PC-3 (cell line): ENCODE results near the gene C11orf21. TPM values are rescaled to one million over a fixed set of nuclear protein-coding genes. Genes with fewer than 3 reads are reported as not detected.

ENCODE experiments used
- ATAC-seq: fragments of 200-7000 bp; cut with Tn5 transposase; 2 replicates; pipeline ENCODE4 v1.9.1; 2020; ENCODE audit warnings: mild to moderate bottlenecking, moderate library complexity
- BruUV-seq: library from RNA; stranded (reverse); fragments of 400-500 nt; replicated peaks from 2 replicates; lab custom pipeline; 2021; lab: Mats Ljungman, UMichigan
- CTCF ChIA-PET: fragments of 300-600 bp; sonication (Branson Sonifier 250); formaldehyde crosslinking; loops from one replicate; lab custom pipeline; 2022; ENCODE audit warnings: antibody characterized with exemption; lab: Charles Lee
- POLR2A ChIA-PET: fragments of 300-600 bp; sonication (Branson Sonifier 250); formaldehyde crosslinking; loops from one replicate; lab custom pipeline; 2022; ENCODE audit warnings: antibody characterized with exemption; ENCODE audit not compliant: unreplicated experiment; lab: Charles Lee
- DNase-seq: peaks from one replicate; pipeline ENCODE4 v3.0.0-alpha.2; 2015
- H2AFZ ChIP-seq: fragments of 300-600 bp; sonication (generic); 2 replicates; pipeline ENCODE4 v1.6.0; 2016; ENCODE audit warnings: antibody characterized with exemption, low read length
- H3F3A ChIP-seq: fragments of 300-600 bp; sonication (generic); one replicate; pipeline ENCODE4 v1.6.0; 2017; ENCODE audit warnings: antibody characterized with exemption, low read length, control low read depth, mild to moderate bottlenecking; ENCODE audit not compliant: unreplicated experiment
- H3K27ac ChIP-seq: fragments of 300-600 bp; sonication (generic); 2 replicates; pipeline ENCODE4 v1.5.1; 2016; ENCODE audit warnings: mild to moderate bottlenecking, low read length
- H3K27me3 ChIP-seq: fragments of 300-600 bp; sonication (generic); 2 replicates; pipeline ENCODE4 v1.6.1; 2016; ENCODE audit warnings: low read length, mixed read lengths
- H3K36me3 ChIP-seq: fragments of 300-600 bp; sonication (generic); 2 replicates; pipeline ENCODE4 v1.6.1; 2016; ENCODE audit warnings: low read depth, mixed run types, low read length, mixed read lengths
- H3K4me1 ChIP-seq: fragments of 300-600 bp; sonication (generic); 2 replicates; pipeline ENCODE4 v1.5.1; 2016; ENCODE audit warnings: low read length; ENCODE audit not compliant: insufficient read depth
- H3K4me2 ChIP-seq: fragments of 300-600 bp; sonication (generic); 2 replicates; pipeline ENCODE4 v1.6.0; 2016; ENCODE audit warnings: low read length
- H3K4me3 ChIP-seq: fragments of 300-600 bp; sonication (generic); 2 replicates; pipeline ENCODE4 v1.5.1; 2016; ENCODE audit warnings: mild to moderate bottlenecking, low read length, mixed read lengths
- H3K79me2 ChIP-seq: fragments of 300-600 bp; sonication (generic); 2 replicates; pipeline ENCODE4 v1.6.1; 2017; ENCODE audit warnings: low read length, mixed read lengths
- H3K9ac ChIP-seq: fragments of 300-600 bp; sonication (generic); 2 replicates; pipeline ENCODE4 v1.6.0; 2016; ENCODE audit warnings: mild to moderate bottlenecking, low read length
- H3K9me2 ChIP-seq: fragments of 300-600 bp; sonication (generic); replicated peaks from 2 replicates; pipeline ENCODE4 v1.6.1; 2016; ENCODE audit warnings: mixed run types, low read length, mixed read lengths
- H3K9me3 ChIP-seq: fragments of 300-600 bp; sonication (generic); 2 replicates; pipeline ENCODE4 v1.6.1; 2016; ENCODE audit warnings: low read length, mixed read lengths
- H4K20me1 ChIP-seq: fragments of 300-600 bp; sonication (generic); 2 replicates; pipeline ENCODE4 v1.6.1; 2016; ENCODE audit warnings: low read length, mixed read lengths
- EZH2 ChIP-seq: fragments of 300-600 bp; sonication (generic); IDR thresholded peaks from one replicate; pipeline ENCODE4 v1.6.1; 2017; ENCODE audit warnings: antibody characterized with exemption, mild to moderate bottlenecking, low read length; ENCODE audit not compliant: unreplicated experiment
- EZH2phosphoT487 ChIP-seq: fragments of 300-600 bp; sonication (generic); IDR thresholded peaks from 2 replicates; pipeline ENCODE4 v1.6.1; 2018; ENCODE audit warnings: mild to moderate bottlenecking, antibody characterized with exemption, low read length, borderline replicate concordance
- intact Hi-C: fragments of 100-400 bp; cut with micrococcal nuclease; formaldehyde crosslinking; loops from 2 replicates; pipeline ENCODE4 v1.9.0; 2023
- total RNA-seq: library from RNA; depleted of rRNA; stranded (reverse); fragments of >200 nt; gene quantifications from 2 replicates; pipeline ENCODE4 v1.2.3, GENCODE V29; 2014
- TF ChIP-seq, protein P1 (sequence below): fragments of 300-600 bp; sonication (generic); conservative IDR thresholded peaks from 2 replicates; pipeline ENCODE4 v1.5.1; 2017; ENCODE audit warnings: antibody characterized with exemption, low read depth, mild to moderate bottlenecking, low read length

The C11orf21 gene
- total RNA-seq, 1 experiment from 2014 or later: not detected

DNA sequence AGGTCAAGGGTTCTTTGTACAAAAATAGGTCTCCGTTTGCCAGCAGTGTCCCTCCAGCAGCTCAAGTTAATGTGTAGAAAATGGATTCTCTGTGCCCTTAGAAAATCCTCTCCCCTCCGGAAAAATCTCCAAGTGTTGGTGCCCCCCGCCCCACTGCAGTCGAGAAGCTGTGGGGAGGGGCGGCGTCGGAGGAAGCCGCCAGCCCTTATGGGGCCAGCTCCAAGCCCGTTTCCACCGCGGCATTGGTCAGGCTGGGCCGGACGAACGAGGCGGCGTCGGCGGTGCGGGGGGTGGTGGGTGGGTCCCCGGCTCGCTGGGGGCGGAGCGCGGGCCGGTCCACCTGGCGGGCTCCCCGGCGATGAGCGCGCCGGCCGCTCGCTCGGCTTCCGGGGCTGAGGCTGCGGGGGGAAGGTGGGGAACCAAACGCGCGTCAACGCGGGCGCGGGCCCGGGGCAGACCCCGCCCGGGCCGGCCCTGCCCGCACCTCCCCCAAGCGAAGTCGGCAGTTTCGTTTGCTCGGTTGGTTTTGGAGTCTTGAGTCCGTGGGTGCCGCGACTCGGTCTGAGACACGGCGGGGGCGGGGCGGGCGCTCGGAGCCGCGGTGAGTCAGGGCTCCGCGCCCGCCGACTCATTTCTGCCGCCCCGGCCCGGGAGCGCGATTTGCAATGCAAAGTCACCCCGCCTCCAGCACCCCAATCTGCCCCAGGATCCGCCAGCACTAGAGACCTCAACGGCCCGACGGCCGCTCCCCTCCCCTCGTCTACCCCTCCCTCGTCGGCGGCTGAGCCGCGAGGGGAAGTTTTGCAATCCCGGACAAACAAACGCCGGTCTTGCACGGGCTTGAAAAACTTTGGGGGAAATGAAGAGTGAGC, 32.8 kb downstream of the C11orf21 start:
- no peak for TF ChIP-seq EZH2phosphoT487
- TF ChIP-seq, protein P1, sequence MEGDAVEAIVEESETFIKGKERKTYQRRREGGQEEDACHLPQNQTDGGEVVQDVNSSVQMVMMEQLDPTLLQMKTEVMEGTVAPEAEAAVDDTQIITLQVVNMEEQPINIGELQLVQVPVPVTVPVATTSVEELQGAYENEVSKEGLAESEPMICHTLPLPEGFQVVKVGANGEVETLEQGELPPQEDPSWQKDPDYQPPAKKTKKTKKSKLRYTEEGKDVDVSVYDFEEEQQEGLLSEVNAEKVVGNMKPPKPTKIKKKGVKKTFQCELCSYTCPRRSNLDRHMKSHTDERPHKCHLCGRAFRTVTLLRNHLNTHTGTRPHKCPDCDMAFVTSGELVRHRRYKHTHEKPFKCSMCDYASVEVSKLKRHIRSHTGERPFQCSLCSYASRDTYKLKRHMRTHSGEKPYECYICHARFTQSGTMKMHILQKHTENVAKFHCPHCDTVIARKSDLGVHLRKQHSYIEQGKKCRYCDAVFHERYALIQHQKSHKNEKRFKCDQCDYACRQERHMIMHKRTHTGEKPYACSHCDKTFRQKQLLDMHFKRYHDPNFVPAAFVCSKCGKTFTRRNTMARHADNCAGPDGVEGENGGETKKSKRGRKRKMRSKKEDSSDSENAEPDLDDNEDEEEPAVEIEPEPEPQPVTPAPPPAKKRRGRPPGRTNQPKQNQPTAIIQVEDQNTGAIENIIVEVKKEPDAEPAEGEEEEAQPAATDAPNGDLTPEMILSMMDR: no peak
- no peak for TF ChIP-seq EZH2
- DNase-seq: peak; percentile 62
- intact Hi-C loops: no loop called here
- H3K4me3 ChIP-seq: peak overlapping the region; percentile 72
- ATAC-seq: peak; percentile 54
- no peak overlapping the region for H3K9ac ChIP-seq
- H3K4me1 ChIP-seq: no peaks in the 10 kb centered on the region; the same call in 1 of the 2 replicates
- no peaks in the 10 kb centered on the region for H4K20me1 ChIP-seq
- ChIA-PET POLR2A (no interaction called here), CTCF (interaction anchor here (0.6 kb wide), 1 partner anchor 109 kb away, joined by 7 read pairs; no protein-coding TSS in a partner anchor)
- no peaks in the 10 kb centered on the region for H3F3A ChIP-seq
- H3K9me2 ChIP-seq: no peaks in the 10 kb centered on the region
- no peaks in the 10 kb centered on the region for H3K9me3 ChIP-seq
- peak overlapping the region; percentile 84 for H2AFZ ChIP-seq
- H3K79me2 ChIP-seq: no peaks in the 10 kb centered on the region
- 0 out of 2 replicates have a peak, but pooled peaks cover 4% of the 10 kb centered on the region for H3K27me3 ChIP-seq
- H3K27ac ChIP-seq: no peak overlapping the region
- no peaks in the 10 kb centered on the region for H3K36me3 ChIP-seq
- H3K4me2 ChIP-seq: peak overlapping the region; percentile 92
- BruUV-seq: no TSS peak

DNA sequence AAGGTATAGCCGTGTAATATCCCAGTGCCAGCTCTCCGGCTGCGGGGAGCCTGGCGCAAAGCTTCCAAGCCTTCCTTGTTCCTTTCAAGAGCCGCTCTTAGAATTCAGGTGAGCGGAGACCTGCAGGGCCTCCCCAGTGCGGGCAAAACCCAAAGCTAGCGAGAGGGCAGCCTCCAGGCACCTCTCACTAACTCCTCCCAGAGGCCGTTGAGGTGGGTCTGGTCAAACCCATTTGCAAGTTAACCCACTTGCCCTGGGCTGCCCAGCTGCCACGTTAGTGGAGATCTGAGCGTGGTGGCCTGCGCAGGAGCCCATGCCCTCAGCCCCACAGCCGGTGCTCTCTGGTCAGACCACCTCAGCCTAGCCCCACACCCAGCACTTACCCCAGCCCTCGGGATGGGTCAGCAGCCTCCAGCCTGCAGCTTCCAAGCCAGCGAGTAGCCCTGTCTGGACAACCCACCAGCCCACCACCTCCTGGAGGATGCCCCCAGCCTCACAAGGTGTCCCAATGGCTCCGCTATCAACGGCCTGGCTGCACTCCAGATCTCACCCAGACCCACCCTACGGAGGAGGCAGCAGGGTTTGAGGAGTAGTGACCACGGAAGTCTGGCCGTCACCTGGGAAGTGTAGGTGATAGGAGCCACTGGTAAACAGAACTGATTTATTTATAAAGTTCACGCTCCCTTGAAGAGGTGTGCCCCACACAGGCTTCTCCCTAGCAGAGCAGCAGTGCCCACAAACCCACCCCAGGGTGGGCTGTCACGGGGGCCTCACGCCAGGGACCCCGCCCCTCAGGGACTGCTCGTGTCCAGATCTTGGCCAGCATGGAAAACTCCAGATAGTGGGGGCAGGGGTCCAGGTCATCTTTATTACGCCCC, 33.6 kb downstream of the C11orf21 start:
- Histone ChIP-seq H3F3A (no peaks in the 10 kb centered on the region), H3K4me3 (peak overlapping the region; percentile 72; the same call in 1 of the 2 replicates), H2AFZ (peak overlapping the region; percentile 84; the same call in 1 of the 2 replicates), H3K9me2 (no peaks in the 10 kb centered on the region), H3K27ac (no peak overlapping the region), H3K9ac (no peak overlapping the region), H4K20me1 (no peaks in the 10 kb centered on the region), H3K4me1 (no peaks in the 10 kb centered on the region; the same call in 1 of the 2 replicates), H3K36me3 (no peaks in the 10 kb centered on the region), H3K27me3 (0 out of 2 replicates have a peak, but pooled peaks cover 4% of the 10 kb centered on the region), H3K79me2 (no peaks in the 10 kb centered on the region), H3K9me3 (no peaks in the 10 kb centered on the region), H3K4me2 (peak overlapping the region; percentile 92)
- no TSS peak for BruUV-seq
- POLR2A ChIA-PET: no interaction called here
- DNase-seq (no peak), ATAC-seq (no peak)
- TF ChIP-seq, protein P1: no peak
- TF ChIP-seq EZH2phosphoT487: no peak
- no peak for TF ChIP-seq EZH2
- CTCF ChIA-PET: interaction anchor here (0.6 kb wide), 1 partner anchor 110 kb away, joined by 7 read pairs; no protein-coding TSS in a partner anchor
- intact Hi-C loops: no loop called here
